Sigmoid colon (tissue), 7 donors: Measurements from ENCODE around the gene PVALEF. TPM values are rescaled to one million over a fixed set of nuclear protein-coding genes. Genes with fewer than 3 reads are reported as not detected.

Source experiments
- DNase-seq: peaks from one replicate; pipeline ENCODE4 v3.0.0-alpha.2; 2019
- H3K27ac ChIP-seq, 4 donors: fragments of 200-600 bp; sonication (generic); one replicate each; pipeline ENCODE4 v1.5.1; 2016 to 2019; ENCODE audit warnings: mild to moderate bottlenecking in 1 of 4
- H3K27me3 ChIP-seq, 3 donors: fragments of 200-600 bp; sonication (generic); one replicate each; pipeline ENCODE4 v1.5.1; 2019; ENCODE audit warnings: mild to moderate bottlenecking in 1 of 3
- H3K36me3 ChIP-seq, 4 donors: fragments of 200-600 bp; sonication (generic); one replicate each; pipeline ENCODE4 v1.5.1; 2016 to 2019
- H3K4me1 ChIP-seq, 4 donors: fragments of 200-600 bp; sonication (generic); one replicate each; pipeline ENCODE4 v1.5.1; 2017 to 2019
- H3K4me3 ChIP-seq, 4 donors: fragments of 200-600 bp; sonication (generic); one replicate each; pipeline ENCODE4 v1.5.1; 2017 to 2019; ENCODE audit warnings: mild to moderate bottlenecking in 2 of 4, moderate library complexity in 1 of 4
- H3K9me3 ChIP-seq, 4 donors: fragments of 200-600 bp in 3 of 4; sonication (generic) in 3 of 4; one replicate each; pipeline versions ENCODE4 v1.5.1 to v1.6.1; 2013 to 2019
- EP300 ChIP-seq, 4 donors: sonication (generic); formaldehyde crosslinking; IDR thresholded peaks; one replicate each; pipeline ENCODE4 v1.6.1; 2017; ENCODE audit warnings: antibody characterized with exemption in 4 of 4
- POLR2A ChIP-seq, 2 donors: fragments of 450-650 bp; IDR thresholded peaks; one replicate each; pipeline ENCODE4 v1.6.1; 2016; ENCODE audit warnings: antibody characterized with exemption in 2 of 2, mild to moderate bottlenecking in 2 of 2, moderate library complexity in 2 of 2
- POLR2AphosphoS5 ChIP-seq, 4 donors: sonication (generic); formaldehyde crosslinking; IDR thresholded peaks; one replicate each; pipeline ENCODE4 v1.6.1; 2017; ENCODE audit warnings: antibody characterized with exemption in 4 of 4
- WGBS, 2 donors: extraction: QIAGEN DNeasy Blood & Tissue Kit; methylation state at CpG; one replicate each; pipeline ENCODE4 v1.1.7; 2013; 5-methylcytosine and 5-hydroxymethylcytosine counted together
- intact Hi-C: fragments of 100-400 bp; cut with DNase I; formaldehyde crosslinking; loops from one replicate; pipeline ENCODE4 v1.15.1; 2023
- polyA plus RNA-seq, 3 donors: library from polyadenylated mRNA; stranded (reverse); fragments of 200-250 nt; gene quantifications; one replicate each; pipeline ENCODE4 v1.2.3, GENCODE V29; 2013
- total RNA-seq, 4 donors: library from RNA; depleted of rRNA; stranded (reverse); fragments of >200 nt; gene quantifications; one replicate each; pipeline ENCODE4 v1.1.0, GENCODE V29; 2016
- TF ChIP-seq, protein P1 (sequence below), 4 experiments: fragments of 450-650 bp in 3 of 4; fragments of 200-600 bp in 1 of 4; IDR thresholded peaks; one replicate each; pipeline ENCODE4 v1.5.1; 2016 to 2019; ENCODE audit warnings: antibody characterized with exemption in 4 of 4, mild to moderate bottlenecking in 3 of 4, moderate library complexity in 2 of 4
- donor health status: healthy with polysubstance abuse.
- donor health status: Bipolar disorder and iron deficiency.
- donor health status: healthy.

PVALEF gene
- total and polyA plus RNA-seq, 7 donors = not detected

DNA sequence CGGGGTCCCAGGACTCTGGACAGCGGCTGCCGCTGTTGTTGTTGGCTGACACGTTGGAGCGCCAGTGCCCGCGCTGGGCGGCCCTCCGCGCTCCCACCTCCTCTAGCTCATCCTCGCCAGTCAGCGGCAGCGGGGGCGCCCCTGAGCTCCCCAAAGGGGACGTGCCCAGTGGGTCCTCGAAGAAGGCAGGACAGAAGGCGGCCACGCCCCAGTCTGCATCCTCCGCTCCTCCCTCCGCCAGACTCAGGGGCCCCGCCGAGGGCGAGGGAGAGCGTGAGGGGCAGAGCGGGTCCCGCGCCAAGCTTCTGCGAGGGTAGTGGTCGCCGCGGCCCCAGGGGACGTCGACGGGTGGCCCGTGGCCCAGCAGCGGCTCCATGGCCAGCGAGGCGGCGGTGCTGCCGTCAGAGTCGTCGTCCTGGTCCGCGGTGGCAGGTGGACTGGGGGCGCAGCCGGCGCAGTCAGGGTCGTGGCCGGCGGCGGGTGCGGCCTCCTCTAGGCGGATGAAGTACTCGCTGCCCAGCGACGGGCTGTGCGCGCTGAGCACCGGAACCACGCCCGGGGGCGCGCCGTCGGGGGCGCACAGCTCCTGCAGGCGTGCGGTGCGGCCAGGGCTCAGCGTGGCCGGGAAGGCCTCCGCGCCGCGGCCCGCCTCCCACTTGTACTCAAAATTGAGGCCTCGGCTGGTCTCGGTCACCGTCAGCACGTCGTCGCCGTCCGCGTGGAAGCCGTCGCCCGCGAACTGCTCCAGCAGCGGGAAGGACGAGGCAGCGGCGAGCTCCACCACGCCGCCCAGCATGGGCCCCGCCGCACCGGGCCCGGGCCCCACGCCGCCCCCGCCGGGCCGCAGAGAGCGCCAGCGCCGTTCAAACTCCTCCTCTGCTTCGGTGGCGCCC lies 43.2 kb upstream of the PVALEF start:
- Histone ChIP-seq H3K4me1 (peaks cover 0 to 19% (median 17%) of the 10 kb centered on the region in 4 donors), H3K9me3 (no peaks in the 10 kb centered on the region), H3K27me3 (peaks cover 0 to 16% (median 10%) of the 10 kb centered on the region in 3 donors), H3K36me3 (peaks cover 0 to 13% (median 0%) of the 10 kb centered on the region in 4 donors), H3K27ac (no peak overlapping the region), H3K4me3 (no peak overlapping the region)
- no peak for TF ChIP-seq POLR2A (IDR thresholded peaks at IDR 0.05)
- no peak for TF ChIP-seq POLR2AphosphoS5 (IDR thresholded peaks at IDR 0.05)
- TF ChIP-seq, protein P1, sequence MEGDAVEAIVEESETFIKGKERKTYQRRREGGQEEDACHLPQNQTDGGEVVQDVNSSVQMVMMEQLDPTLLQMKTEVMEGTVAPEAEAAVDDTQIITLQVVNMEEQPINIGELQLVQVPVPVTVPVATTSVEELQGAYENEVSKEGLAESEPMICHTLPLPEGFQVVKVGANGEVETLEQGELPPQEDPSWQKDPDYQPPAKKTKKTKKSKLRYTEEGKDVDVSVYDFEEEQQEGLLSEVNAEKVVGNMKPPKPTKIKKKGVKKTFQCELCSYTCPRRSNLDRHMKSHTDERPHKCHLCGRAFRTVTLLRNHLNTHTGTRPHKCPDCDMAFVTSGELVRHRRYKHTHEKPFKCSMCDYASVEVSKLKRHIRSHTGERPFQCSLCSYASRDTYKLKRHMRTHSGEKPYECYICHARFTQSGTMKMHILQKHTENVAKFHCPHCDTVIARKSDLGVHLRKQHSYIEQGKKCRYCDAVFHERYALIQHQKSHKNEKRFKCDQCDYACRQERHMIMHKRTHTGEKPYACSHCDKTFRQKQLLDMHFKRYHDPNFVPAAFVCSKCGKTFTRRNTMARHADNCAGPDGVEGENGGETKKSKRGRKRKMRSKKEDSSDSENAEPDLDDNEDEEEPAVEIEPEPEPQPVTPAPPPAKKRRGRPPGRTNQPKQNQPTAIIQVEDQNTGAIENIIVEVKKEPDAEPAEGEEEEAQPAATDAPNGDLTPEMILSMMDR (IDR thresholded peaks at IDR 0.05) = no peak
- TF ChIP-seq EP300 (IDR thresholded peaks at IDR 0.05) = no peak
- intact Hi-C loops = no loop called here
- WGBS, 2 donors = 81 to 83% methylated on average over 109 of the region's 109 CpGs
- DNase-seq = no peak

- peaks cover 0 to 13% (median 10%) of the 10 kb centered on the region in 3 donors for H3K27me3 ChIP-seq
- peaks cover 0 to 2% (median 0%) of the 10 kb centered on the region in 4 donors for H3K36me3 ChIP-seq
- no peaks in the 10 kb centered on the region for H3K9me3 ChIP-seq
- H3K27ac ChIP-seq = no peak overlapping the region
- DNase-seq = no peak
- intact Hi-C loops = no loop called here
- 67 to 91% methylated on average over 39 of the region's 39 CpGs for whole genome bisulfite sequencing, 2 donors
- H3K4me1 ChIP-seq = peaks cover 0 to 17% (median 16%) of the 10 kb centered on the region in 4 donors
- TF ChIP-seq POLR2A (IDR thresholded peaks at IDR 0.05) = no peak
- TF ChIP-seq POLR2AphosphoS5 (IDR thresholded peaks at IDR 0.05) = no peak
- TF ChIP-seq, protein P1 (IDR thresholded peaks at IDR 0.05) = no peak
- TF ChIP-seq EP300 (IDR thresholded peaks at IDR 0.05) = no peak
- H3K4me3 ChIP-seq = no peak overlapping the region
Observed at GRCh38 chr17:81123052-81124048, 42.0 kb upstream of the PVALEF start.

DNA sequence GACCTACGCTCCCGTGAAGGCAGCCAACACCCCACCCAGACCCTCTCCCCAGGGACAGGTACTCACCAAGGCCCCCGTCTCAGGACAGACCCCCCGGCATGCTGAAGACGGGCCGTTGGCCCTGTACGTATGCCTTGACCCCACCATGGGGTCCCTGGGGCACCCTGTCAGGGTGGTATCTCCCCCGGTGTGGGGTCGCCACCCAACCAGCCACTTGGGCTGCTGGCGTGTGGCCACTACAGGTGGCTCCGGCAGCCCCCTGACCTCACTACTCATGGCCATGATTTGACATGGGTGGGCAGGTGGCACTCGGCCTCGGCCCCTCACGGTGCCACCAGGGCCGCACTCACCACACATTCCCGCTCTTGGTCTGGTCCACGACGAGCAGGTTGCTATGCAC lies 40.9 kb upstream of the PVALEF start:
- no peaks in the 10 kb centered on the region for H3K36me3 ChIP-seq
- H3K27ac ChIP-seq = no peak overlapping the region
- H3K4me3 ChIP-seq = no peak overlapping the region
- no peak for DNase-seq
- 89 to 95% methylated on average over 18 of the region's 18 CpGs for WGBS, 2 donors
- H3K27me3 ChIP-seq = peaks cover 0 to 10% (median 7%) of the 10 kb centered on the region in 3 donors
- TF ChIP-seq, protein P1 (IDR thresholded peaks at IDR 0.05) = no peak
- TF ChIP-seq EP300 (IDR thresholded peaks at IDR 0.05) (no peak), POLR2A (IDR thresholded peaks at IDR 0.05) (no peak), POLR2AphosphoS5 (IDR thresholded peaks at IDR 0.05) (no peak)
- H3K9me3 ChIP-seq = no peaks in the 10 kb centered on the region
- peaks cover 0 to 7% (median 6%) of the 10 kb centered on the region in 4 donors for H3K4me1 ChIP-seq
- intact Hi-C loops = no loop called here

DNA sequence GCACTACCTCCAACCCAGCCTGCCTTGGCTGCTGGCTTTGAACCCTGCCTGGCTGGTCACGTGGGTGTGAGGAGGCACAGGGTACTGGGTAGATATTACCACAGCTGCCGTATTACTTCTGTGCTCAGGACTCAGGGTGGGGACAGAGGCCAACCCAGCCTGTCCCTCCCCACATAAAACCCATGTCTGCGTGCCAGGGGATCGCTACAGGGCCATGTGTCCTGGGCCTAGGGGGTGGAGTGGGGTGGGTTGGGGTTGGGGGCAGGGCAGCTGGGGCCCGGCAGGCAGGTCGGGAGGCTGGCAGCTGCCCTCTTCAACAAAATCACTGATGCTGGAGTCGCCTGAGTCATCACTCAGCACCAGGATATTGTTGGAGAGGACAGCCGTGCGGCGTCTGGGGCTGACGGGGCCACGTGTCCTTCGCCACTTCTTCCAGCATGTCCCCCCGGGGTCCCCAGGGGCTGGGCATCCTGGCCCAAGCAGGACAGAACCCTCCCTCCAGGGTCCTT lies 39.7 kb upstream of the PVALEF start:
- no peak overlapping the region for H3K27ac ChIP-seq
- DNase-seq = no peak
- peaks cover 0 to 10% (median 7%) of the 10 kb centered on the region in 3 donors for H3K27me3 ChIP-seq
- no peak overlapping the region for H3K4me3 ChIP-seq
- TF ChIP-seq POLR2AphosphoS5 (IDR thresholded peaks at IDR 0.05) = no peak
- no peak for TF ChIP-seq POLR2A (IDR thresholded peaks at IDR 0.05)
- TF ChIP-seq, protein P1 (IDR thresholded peaks at IDR 0.05) = no peak
- TF ChIP-seq EP300 (IDR thresholded peaks at IDR 0.05) = no peak
- intact Hi-C loops = no loop called here
- no peaks in the 10 kb centered on the region for H3K36me3 ChIP-seq
- no peaks in the 10 kb centered on the region for H3K9me3 ChIP-seq
- H3K4me1 ChIP-seq = no peaks in the 10 kb centered on the region
- WGBS, 2 donors = 16 to 81% methylated on average over 14 of the region's 14 CpGs
